GM12872 (cell line): ENCODE measurements around the gene PDE9A.

Source experiments
- TF ChIP-seq, protein P1 (sequence below): IDR thresholded peaks from 3 replicates; pipeline ENCODE4 v1.5.1; 2011; ENCODE audit warnings: low read depth, mild to moderate bottlenecking, low read length, moderate library complexity; ENCODE audit not compliant: insufficient read depth

The PDE9A gene

DNA sequence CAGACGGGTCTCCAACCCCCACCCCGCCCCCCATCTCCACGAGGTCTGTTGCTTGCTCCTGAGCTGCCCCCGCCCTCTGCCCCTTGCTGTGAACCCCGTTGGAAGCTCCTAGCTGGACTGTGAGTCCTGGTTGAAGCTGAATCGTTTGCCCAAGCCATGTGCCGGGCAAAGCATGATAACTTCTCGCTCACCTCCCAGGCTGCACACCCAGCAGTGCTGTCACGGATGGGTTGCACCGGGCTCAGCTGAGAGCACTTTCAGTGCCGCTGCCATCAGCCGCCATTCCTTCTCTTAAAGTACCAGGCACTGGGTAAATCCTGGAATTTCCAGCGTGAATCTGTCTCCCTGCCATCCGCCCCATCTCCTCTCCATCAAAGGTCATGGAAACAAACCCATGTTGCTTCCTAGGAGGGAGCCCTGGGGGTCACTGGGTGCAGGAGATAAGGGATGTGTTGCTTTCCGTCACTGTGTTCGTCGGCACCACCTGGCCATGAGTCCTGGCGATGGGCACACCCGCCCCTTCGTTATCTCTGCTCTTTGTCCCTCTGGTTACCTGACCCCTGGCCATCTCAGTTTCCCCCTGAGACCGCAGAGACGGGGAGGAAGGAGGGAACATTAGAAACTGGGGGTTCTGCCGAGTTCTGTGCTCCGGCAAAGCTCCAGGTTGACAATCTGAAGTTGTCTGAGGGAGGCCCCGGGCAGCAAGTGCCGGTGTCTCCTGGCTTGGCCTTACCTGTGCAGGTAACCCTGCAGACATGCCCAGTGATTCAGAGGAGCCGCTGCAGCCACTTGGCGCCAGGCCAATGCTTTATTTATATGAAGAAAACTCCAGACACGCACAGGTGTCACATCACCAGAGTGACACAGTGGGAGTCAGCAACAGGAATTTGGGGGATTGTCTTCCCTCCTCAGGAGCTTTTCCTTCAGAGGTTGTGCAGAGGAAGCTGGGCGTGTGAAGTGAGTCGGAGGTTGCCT, 2.7 kb downstream of the PDE9A start:
- TF ChIP-seq, protein P1, sequence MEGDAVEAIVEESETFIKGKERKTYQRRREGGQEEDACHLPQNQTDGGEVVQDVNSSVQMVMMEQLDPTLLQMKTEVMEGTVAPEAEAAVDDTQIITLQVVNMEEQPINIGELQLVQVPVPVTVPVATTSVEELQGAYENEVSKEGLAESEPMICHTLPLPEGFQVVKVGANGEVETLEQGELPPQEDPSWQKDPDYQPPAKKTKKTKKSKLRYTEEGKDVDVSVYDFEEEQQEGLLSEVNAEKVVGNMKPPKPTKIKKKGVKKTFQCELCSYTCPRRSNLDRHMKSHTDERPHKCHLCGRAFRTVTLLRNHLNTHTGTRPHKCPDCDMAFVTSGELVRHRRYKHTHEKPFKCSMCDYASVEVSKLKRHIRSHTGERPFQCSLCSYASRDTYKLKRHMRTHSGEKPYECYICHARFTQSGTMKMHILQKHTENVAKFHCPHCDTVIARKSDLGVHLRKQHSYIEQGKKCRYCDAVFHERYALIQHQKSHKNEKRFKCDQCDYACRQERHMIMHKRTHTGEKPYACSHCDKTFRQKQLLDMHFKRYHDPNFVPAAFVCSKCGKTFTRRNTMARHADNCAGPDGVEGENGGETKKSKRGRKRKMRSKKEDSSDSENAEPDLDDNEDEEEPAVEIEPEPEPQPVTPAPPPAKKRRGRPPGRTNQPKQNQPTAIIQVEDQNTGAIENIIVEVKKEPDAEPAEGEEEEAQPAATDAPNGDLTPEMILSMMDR: no peak

- TF ChIP-seq, protein P1: no peak
Measured at GRCh38 chr21:42656872-42657271, 3.5 kb downstream of the PDE9A start.

DNA sequence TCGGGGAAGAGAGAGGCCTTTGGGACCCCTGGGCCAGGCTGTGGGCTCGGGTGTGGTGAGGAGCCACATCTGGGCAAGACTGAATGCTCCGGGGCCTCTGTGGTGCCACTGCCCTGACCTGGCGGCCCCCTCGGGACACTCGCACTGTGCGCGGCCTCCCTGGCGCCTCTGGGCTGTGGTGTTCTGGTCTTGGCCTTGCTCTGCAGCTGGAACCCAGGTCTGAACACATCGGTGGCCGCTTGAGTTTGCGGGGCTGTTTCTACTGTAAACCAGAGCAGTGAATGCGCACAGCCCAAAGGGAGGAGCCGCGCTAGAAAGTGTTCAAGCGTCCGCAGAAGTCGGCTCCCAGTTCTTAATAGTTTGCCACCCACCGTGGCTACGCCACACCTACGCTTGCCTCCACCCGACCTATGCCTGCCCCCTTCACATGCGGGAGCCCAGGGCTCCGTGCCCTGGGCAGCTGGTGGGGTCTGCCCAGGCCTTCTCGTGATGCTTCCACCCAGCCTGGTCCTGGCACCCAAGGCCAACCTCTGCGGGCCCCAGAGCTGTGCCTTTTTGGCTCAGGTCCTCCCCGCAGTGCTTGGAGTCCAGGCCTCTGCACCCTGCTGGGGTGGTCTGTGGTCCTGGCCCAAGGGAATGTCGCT, 4.4 kb downstream of the PDE9A start:
- TF ChIP-seq, protein P1: no peak

GRCh38 chr21:42658320-42659105, 5.1 kb downstream of the PDE9A start:
- TF ChIP-seq, protein P1: no peak

DNA sequence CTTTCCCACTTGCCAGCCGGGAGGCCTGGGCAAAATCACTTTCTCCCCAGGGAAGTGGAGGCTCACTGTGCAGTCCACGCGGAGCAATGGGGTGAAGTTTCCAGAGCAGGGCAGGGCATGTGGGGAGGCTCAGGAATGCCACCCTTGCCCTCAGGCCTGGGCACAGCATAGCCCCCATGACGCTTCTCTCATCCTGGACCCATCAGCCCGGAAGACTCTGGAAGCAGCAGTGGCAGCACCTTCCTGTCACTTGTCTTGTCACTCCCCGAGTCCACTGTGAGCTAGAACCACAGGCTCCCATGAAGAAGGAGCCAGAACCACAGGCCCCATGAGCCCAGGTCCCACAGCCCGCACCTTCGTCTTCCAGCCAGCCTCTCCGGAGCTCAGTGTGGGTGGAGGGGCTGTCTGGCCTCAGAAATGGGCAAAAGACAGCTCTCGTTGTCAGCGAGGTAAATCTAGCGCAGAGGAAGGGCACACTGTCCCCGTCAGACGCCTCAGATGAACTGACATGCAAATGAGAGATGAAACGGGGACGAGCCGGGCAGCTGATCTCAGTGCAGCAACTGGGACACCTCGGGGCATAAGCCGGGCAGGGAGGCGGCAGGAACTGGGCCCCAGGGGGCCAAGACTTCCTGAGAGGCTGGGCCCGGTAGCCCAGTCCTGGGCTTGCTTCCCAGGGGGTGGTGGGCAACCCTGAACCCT, 6.1 kb downstream of the PDE9A start:
- TF ChIP-seq, protein P1: no peak

- TF ChIP-seq, protein P1: no peak
Measured at GRCh38 chr21:42660118-42660470, 6.7 kb downstream of the PDE9A start.
